Adrenal gland (tissue), 12 donors: ENCODE results near the gene VPS13D. TPM values are rescaled to one million over a fixed set of nuclear protein-coding genes. Genes with fewer than 3 reads are reported as not detected.
"Not testable (repeated sequence)": the region's sequence is repeated elsewhere in the genome, so short reads cannot be mapped to it uniquely, and the experiment has no call there.

ENCODE experiments used
- DNase-seq, 7 donors: peaks; one replicate each; pipeline ENCODE4 v3.0.0-alpha.2; 2019 to 2020
- H3K27ac ChIP-seq, 5 donors: fragments of 200-600 bp; sonication (generic) in 4 of 5; 1 replicate in 3 of 5; 2 replicates in 2 of 5; pipeline versions ENCODE4 v1.5.1 to v1.8.0; 2016 to 2020; ENCODE audit warnings: mild to moderate bottlenecking in 1 of 5
- H3K27me3 ChIP-seq: fragments of 200-600 bp; 2 replicates; pipeline ENCODE4 v1.8.0; 2021
- H3K36me3 ChIP-seq, 2 donors: fragments of 200-600 bp; replicated peaks in 1 of 2; 1 replicate in 1 of 2; 2 replicates in 1 of 2; pipeline versions ENCODE4 v1.5.1 to v1.8.0; 2018 to 2022
- H3K4me1 ChIP-seq, 2 donors: fragments of 200-600 bp; replicated peaks in 1 of 2; 1 replicate in 1 of 2; 2 replicates in 1 of 2; pipeline versions ENCODE4 v1.5.1 to v1.8.0; 2018 to 2021
- H3K4me3 ChIP-seq, 4 donors: fragments of 200-600 bp; sonication (generic) in 3 of 4; one replicate each; pipeline ENCODE4 v1.5.1; 2016 to 2018
- H3K9me3 ChIP-seq, 3 donors: fragments of 200-600 bp; sonication (generic) in 1 of 3; replicated peaks in 1 of 3; 1 replicate in 2 of 3; 2 replicates in 1 of 3; pipeline versions ENCODE4 v1.5.1 to v1.8.0; 2016 to 2021
- POLR2A ChIP-seq, 2 donors: fragments of 450-650 bp; IDR thresholded peaks; one replicate each; pipeline ENCODE4 v1.6.1; 2017; ENCODE audit warnings: antibody characterized with exemption in 2 of 2, mild to moderate bottlenecking in 2 of 2, moderate library complexity in 1 of 2
- WGBS, 4 donors: extraction: QIAGEN DNeasy Blood & Tissue Kit in 2 of 4; methylation state at CpG; one replicate each; pipeline versions ENCODE4 v1.1.5 to v1.1.7; 2013 to 2017; 5-methylcytosine and 5-hydroxymethylcytosine counted together
- intact Hi-C, 2 donors: fragments of 100-400 bp; cut with DNase I; formaldehyde crosslinking; loops; one replicate each; pipeline versions ENCODE4 v1.14.1 to v1.15.0; 2022 to 2023
- polyA plus RNA-seq, 3 donors: library from polyadenylated mRNA; stranded (reverse); fragments of 200-250 nt in 2 of 3; fragments of 350-450 nt in 1 of 3; fragmentation: Illumina TruSeq in 1 of 3; extraction: RNeasy Lipid Tissue Mini Kit (QIAGEN cat#74804) in 1 of 3; gene quantifications; one replicate each; pipeline ENCODE4 v1.2.3, GENCODE V29; 2013 to 2014
- total RNA-seq, 9 donors: library from RNA; depleted of rRNA in 4 of 9; stranded (reverse); fragments of >200 nt in 4 of 9; fragments of 120-200 nt in 1 of 9; fragmentation: NEBNext Ultra II Directional in 1 of 9; extraction: Animal tissue kit (Norgen Biotek cat#: 25700) in 1 of 9; gene quantifications; one replicate each; pipeline versions ENCODE4 v1.1.0 to v1.2.4, GENCODE V29; 2013 to 2023
- TF ChIP-seq, protein P1 (sequence below), 6 experiments: fragments of 450-650 bp in 4 of 6; fragments of 200-600 bp in 2 of 6; sonication (generic) in 1 of 6; IDR thresholded peaks; 1 replicate in 5 of 6; 2 replicates in 1 of 6; pipeline versions ENCODE4 v1.5.1 to v1.8.0; 2016 to 2021; ENCODE audit warnings: antibody characterized with exemption in 6 of 6, mild to moderate bottlenecking in 2 of 6, moderate library complexity in 1 of 6
- donor health status: healthy with polysubstance abuse.
- donor health status: Bipolar disorder and iron deficiency.
- donor health status: DM: yes; HTN: yes; CAD: no.
- donor health status: DM: no; HTN: no; CAD: no.
- donor health status: DM: no; HTN: no; CAD: no.
- donor health status: DM: yes; HTN: yes; CAD: no.

Gene VPS13D
- total and polyA plus RNA-seq, 12 donors, result 17.0 to 62.3 (median 39.9) TPM

DNA sequence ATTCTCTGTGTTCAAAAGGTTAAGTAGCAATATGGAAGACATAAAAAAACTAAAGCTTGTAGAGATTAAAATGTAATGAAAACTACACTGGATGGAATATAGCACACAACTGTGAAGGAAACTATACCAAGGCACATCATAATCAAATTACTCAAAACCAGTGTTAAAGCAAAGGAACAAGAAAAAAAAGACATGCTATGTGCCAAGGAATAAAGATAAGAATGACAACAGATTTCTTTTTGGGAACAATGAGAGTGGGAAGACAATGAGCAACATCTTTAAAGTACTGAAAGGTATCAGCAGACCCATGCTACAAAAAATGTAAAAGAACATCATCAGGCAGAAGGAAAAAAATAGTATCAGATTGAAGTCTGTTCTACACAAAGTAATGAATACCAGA is 157.8 kb downstream of the VPS13D start:
- no peak for TF ChIP-seq POLR2A (IDR thresholded peaks at IDR 0.05)
- TF ChIP-seq, protein P1, sequence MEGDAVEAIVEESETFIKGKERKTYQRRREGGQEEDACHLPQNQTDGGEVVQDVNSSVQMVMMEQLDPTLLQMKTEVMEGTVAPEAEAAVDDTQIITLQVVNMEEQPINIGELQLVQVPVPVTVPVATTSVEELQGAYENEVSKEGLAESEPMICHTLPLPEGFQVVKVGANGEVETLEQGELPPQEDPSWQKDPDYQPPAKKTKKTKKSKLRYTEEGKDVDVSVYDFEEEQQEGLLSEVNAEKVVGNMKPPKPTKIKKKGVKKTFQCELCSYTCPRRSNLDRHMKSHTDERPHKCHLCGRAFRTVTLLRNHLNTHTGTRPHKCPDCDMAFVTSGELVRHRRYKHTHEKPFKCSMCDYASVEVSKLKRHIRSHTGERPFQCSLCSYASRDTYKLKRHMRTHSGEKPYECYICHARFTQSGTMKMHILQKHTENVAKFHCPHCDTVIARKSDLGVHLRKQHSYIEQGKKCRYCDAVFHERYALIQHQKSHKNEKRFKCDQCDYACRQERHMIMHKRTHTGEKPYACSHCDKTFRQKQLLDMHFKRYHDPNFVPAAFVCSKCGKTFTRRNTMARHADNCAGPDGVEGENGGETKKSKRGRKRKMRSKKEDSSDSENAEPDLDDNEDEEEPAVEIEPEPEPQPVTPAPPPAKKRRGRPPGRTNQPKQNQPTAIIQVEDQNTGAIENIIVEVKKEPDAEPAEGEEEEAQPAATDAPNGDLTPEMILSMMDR (IDR thresholded peaks at IDR 0.05), result no peak
- DNase-seq, result no peak
- Histone ChIP-seq H3K27me3 (no peaks in the 10 kb centered on the region), H3K4me3 (no peak overlapping the region), H3K9me3 (peaks cover 0 to 7% (median 0%) of the 10 kb centered on the region in 3 donors), H3K27ac (no peak overlapping the region), H3K4me1 (no peaks in the 10 kb centered on the region), H3K36me3 (peaks cover 0 to 49% of the 10 kb centered on the region in 2 donors)
- intact Hi-C loops, result no loop called here

DNA sequence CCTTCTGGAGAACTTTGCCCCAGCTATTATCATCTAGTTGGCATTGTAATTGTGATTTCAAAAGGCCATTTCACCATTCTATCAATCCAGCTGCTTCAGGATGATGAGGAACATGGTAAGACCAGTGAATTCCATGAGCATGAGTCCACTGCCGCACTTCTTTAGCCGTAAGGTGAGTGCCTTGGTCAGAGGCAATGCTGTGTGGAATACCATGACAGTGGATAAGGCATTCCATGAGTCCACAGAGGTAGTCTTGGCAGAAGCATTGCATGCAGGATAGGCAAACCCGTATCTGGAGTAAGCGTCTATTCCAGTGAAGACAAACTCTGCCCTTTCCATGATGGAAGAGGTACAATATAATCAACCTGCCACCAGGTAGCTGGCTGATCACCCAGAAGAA is 160.5 kb downstream of the VPS13D start:
- intact Hi-C loops, H3K4me3 ChIP-seq, H3K27me3 ChIP-seq, H3K4me1 ChIP-seq, H3K27ac ChIP-seq, DNase-seq, H3K9me3 ChIP-seq: not testable (repeated sequence)
- 90 to 100% (median 95%) methylated on average over 3 to 4 of the region's 4 CpGs for WGBS, 4 donors
- H3K36me3 ChIP-seq, result peaks cover 0 to 24% of the 10 kb centered on the region in 2 donors

DNA sequence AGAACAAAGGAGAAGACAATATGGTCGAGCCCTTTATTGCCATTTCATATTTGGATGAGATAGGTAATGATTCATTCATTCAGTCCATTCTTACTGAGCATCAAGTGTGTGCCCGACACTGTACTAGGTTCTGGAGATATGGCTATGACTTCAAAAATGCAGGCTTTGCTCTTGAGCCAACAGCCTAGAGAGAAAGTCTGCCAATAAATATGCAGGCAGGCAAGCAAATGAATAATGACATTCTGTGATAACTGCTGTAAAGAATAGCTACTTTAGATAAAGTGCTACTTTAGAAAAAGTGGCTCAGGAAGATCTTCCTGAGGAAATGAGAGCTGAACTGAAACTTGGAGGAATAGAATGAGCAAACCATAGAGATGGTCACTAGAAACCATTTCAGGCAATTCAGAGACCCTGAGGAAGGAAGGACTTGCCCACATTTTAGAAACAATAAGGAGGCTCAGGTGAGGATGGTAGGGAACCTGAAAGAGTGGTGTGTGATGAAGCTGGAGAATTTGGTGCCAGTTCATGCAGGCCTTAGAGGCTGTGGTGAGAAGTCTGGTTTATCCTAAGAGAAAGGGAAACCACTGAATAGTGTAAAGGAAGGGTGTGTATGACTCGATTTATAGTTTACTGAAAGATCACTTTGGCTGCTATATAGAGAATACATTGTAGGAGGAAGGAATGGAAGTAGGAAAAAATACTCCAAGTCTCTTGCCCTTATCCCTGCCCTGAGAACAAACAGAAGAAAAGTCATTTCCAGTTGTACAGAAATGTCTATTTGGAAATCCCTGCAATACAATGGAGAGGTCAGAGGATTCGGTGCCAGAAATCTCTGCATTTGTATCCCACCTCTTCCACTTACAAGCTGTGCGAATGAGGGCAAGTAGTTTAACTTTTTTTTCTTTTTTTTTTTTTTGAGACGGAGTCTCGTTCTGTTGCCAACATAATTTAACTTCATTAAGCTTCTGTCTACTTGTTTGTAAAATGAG is 167.9 kb downstream of the VPS13D start:
- DNase-seq, result no peak
- Histone ChIP-seq H3K4me1 (peaks cover 0 to 10% of the 10 kb centered on the region in 2 donors), H3K9me3 (no peaks in the 10 kb centered on the region), H3K27ac (no peak overlapping the region), H3K4me3 (no peak overlapping the region), H3K36me3 (peaks cover 0 to 9% of the 10 kb centered on the region in 2 donors), H3K27me3 (no peaks in the 10 kb centered on the region)
- WGBS, 4 donors, result 68 to 83% (median 74%) methylated on average over 7 of the region's 7 CpGs
- intact Hi-C loops, result no loop called here
- TF ChIP-seq, protein P1 (IDR thresholded peaks at IDR 0.05), result no peak
- TF ChIP-seq POLR2A (IDR thresholded peaks at IDR 0.05), result no peak

DNA sequence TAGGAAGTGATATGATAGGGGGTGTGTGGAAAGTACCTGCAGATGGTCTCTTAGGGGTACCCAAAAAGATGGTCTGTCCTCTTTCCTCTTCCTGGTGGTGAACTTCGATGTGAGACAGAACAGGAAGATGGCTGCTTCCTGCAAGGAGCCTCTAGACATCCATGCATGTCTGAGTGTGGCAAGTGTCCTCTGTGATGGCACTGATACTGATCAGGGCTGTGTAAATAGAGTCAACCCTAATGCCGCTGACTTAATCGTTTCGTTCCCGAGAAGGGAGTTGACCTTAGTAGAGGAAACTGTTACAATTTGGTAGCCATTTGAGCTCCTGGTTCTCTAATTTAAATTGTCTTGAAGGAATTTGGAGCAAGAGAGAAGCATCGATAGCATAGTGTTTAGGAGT is 168.6 kb downstream of the VPS13D start:
- TF ChIP-seq POLR2A (IDR thresholded peaks at IDR 0.05), result no peak
- TF ChIP-seq, protein P1 (IDR thresholded peaks at IDR 0.05), result no peak
- Histone ChIP-seq H3K27ac (no peak overlapping the region), H3K27me3 (no peaks in the 10 kb centered on the region), H3K36me3 (peaks cover 0 to 9% of the 10 kb centered on the region in 2 donors), H3K4me1 (peaks cover 0 to 10% of the 10 kb centered on the region in 2 donors), H3K9me3 (no peaks in the 10 kb centered on the region), H3K4me3 (no peak overlapping the region)
- 74 to 90% (median 87%) methylated on average over 6 of the region's 6 CpGs for WGBS, 4 donors
- intact Hi-C loops, result no loop called here
- DNase-seq, result no peak
